Neural cell (in vitro differentiated cells): Measurements from ENCODE around the gene RAB22A. TPM values are rescaled to one million over a fixed set of nuclear protein-coding genes. Genes with fewer than 3 reads are reported as not detected.

ENCODE experiments used
- H2AFZ ChIP-seq: fragments of 200-600, 300-800 bp; sonication (generic), shearing (Covaris generic); 2 replicates; pipeline ENCODE4 v1.6.0; 2014; ENCODE audit warnings: low read depth, mild to moderate bottlenecking, antibody characterized with exemption, low read length, moderate library complexity
- H3F3A ChIP-seq: fragments of 200-600 bp; shearing (Covaris generic); 2 replicates; pipeline ENCODE4 v1.6.1; 2016; ENCODE audit warnings: mild to moderate bottlenecking, moderate library complexity, mixed read lengths, antibody characterized with exemption, low read length; ENCODE audit not compliant: insufficient read depth, poor library complexity, severe bottlenecking
- H3K27ac ChIP-seq: fragments of 200-600, 300-800 bp; sonication (generic), shearing (Covaris generic); 2 replicates; pipeline ENCODE4 v1.5.1; 2014; ENCODE audit warnings: mild to moderate bottlenecking, low read length, moderate library complexity
- H3K27me3 ChIP-seq: fragments of 300-800, 200-600 bp; sonication (generic), shearing (Covaris generic); 2 replicates; pipeline ENCODE4 v1.6.0; 2014; ENCODE audit warnings: mild to moderate bottlenecking, low read depth, low read length, moderate library complexity; ENCODE audit not compliant: insufficient read depth
- H3K36me3 ChIP-seq: fragments of 300-800, 200-600 bp; sonication (generic), shearing (Covaris generic); 2 replicates; pipeline ENCODE4 v1.5.1; 2014; ENCODE audit warnings: mild to moderate bottlenecking, antibody characterized with exemption, low read length, moderate library complexity; ENCODE audit not compliant: insufficient read depth
- H3K4me2 ChIP-seq: fragments of 300-800, 200-600 bp; sonication (generic), shearing (Covaris generic); 2 replicates; pipeline ENCODE4 v1.6.0; 2014; ENCODE audit warnings: mild to moderate bottlenecking, low read length
- H3K4me3 ChIP-seq: fragments of 300-800, 200-600 bp; sonication (generic), shearing (Covaris generic); 2 replicates; pipeline ENCODE4 v1.5.1; 2014; ENCODE audit warnings: mild to moderate bottlenecking, low read length, moderate library complexity
- H3K79me2 ChIP-seq: fragments of 200-600 bp; shearing (Covaris generic); replicated peaks from 2 replicates; pipeline ENCODE4 v1.6.0; 2014; ENCODE audit warnings: mild to moderate bottlenecking, low read length, moderate library complexity; ENCODE audit not compliant: insufficient read depth
- H3K9ac ChIP-seq: fragments of 300-800, 200-600 bp; sonication (generic), shearing (Covaris generic); 2 replicates; pipeline ENCODE4 v1.6.1; 2016; ENCODE audit warnings: mild to moderate bottlenecking, low read length, mixed read lengths
- H3K9me2 ChIP-seq: fragments of 200-600 bp; shearing (Covaris generic); 2 replicates; pipeline ENCODE4 v1.6.1; 2016; ENCODE audit warnings: mild to moderate bottlenecking, low read length, mixed read lengths; ENCODE audit not compliant: insufficient read depth
- H3K9me3 ChIP-seq: fragments of 200-600, 300-800 bp; sonication (generic), shearing (Covaris generic); 2 replicates; pipeline ENCODE4 v1.6.1; 2016; ENCODE audit warnings: mild to moderate bottlenecking, mixed run types, low read length, moderate library complexity, mixed read lengths
- H4K20me1 ChIP-seq: fragments of 200-600 bp; shearing (Covaris generic); 2 replicates; pipeline ENCODE4 v1.6.1; 2016; ENCODE audit warnings: mild to moderate bottlenecking, mixed run types; ENCODE audit not compliant: insufficient read depth
- CTCF ChIP-seq: fragments of 450-650 bp; IDR thresholded peaks from 2 replicates; pipeline ENCODE4 v1.5.1; 2014; ENCODE audit warnings: antibody characterized with exemption, mild to moderate bottlenecking, moderate library complexity; ENCODE audit not compliant: poor library complexity, severe bottlenecking
- EP300 ChIP-seq: fragments of 450-650 bp; conservative IDR thresholded peaks from 2 replicates; pipeline ENCODE4 v1.6.1; 2014; ENCODE audit warnings: antibody characterized with exemption, mild to moderate bottlenecking, moderate library complexity; ENCODE audit not compliant: poor library complexity, severe bottlenecking
- EZH2 ChIP-seq: fragments of 200-600, 300-800 bp; shearing (Covaris generic), sonication (generic); IDR thresholded peaks from 2 replicates; pipeline ENCODE4 v1.6.1; 2014; ENCODE audit warnings: antibody characterized with exemption, low read length, borderline replicate concordance, mild to moderate bottlenecking; ENCODE audit not compliant: insufficient read depth, poor library complexity, severe bottlenecking
- MXI1 ChIP-seq: fragments of 450-650 bp; conservative IDR thresholded peaks from 2 replicates; pipeline ENCODE4 v1.6.1; 2014; ENCODE audit warnings: antibody characterized with exemption, mild to moderate bottlenecking; ENCODE audit not compliant: poor library complexity, severe bottlenecking
- POLR2AphosphoS5 ChIP-seq: IDR thresholded peaks from 2 replicates; pipeline ENCODE4 v1.6.1; 2012
- RAD21 ChIP-seq: fragments of 450-650 bp; conservative IDR thresholded peaks from 2 replicates; pipeline ENCODE4 v1.6.1; 2014; ENCODE audit warnings: antibody characterized with exemption, mild to moderate bottlenecking, moderate library complexity
- REST ChIP-seq: IDR thresholded peaks from 2 replicates; pipeline ENCODE4 v1.6.1; 2012; ENCODE audit warnings: borderline replicate concordance
- SMC3 ChIP-seq: fragments of 450-650 bp; conservative IDR thresholded peaks from 2 replicates; pipeline ENCODE4 v1.6.1; 2014; ENCODE audit warnings: antibody characterized with exemption, mild to moderate bottlenecking, moderate library complexity; ENCODE audit not compliant: poor library complexity
- TAF1 ChIP-seq: IDR thresholded peaks from 2 replicates; pipeline ENCODE4 v1.6.1; 2012; ENCODE audit warnings: low read depth
- polyA plus RNA-seq: library from polyadenylated mRNA; depleted of rRNA; stranded (reverse); fragments of >200 nt; gene quantifications from 2 replicates; pipeline ENCODE4 v1.2.3, GENCODE V29; 2014

Gene RAB22A
- polyA plus RNA-seq, 1 donor from 2014 or later: 15.7 TPM

DNA sequence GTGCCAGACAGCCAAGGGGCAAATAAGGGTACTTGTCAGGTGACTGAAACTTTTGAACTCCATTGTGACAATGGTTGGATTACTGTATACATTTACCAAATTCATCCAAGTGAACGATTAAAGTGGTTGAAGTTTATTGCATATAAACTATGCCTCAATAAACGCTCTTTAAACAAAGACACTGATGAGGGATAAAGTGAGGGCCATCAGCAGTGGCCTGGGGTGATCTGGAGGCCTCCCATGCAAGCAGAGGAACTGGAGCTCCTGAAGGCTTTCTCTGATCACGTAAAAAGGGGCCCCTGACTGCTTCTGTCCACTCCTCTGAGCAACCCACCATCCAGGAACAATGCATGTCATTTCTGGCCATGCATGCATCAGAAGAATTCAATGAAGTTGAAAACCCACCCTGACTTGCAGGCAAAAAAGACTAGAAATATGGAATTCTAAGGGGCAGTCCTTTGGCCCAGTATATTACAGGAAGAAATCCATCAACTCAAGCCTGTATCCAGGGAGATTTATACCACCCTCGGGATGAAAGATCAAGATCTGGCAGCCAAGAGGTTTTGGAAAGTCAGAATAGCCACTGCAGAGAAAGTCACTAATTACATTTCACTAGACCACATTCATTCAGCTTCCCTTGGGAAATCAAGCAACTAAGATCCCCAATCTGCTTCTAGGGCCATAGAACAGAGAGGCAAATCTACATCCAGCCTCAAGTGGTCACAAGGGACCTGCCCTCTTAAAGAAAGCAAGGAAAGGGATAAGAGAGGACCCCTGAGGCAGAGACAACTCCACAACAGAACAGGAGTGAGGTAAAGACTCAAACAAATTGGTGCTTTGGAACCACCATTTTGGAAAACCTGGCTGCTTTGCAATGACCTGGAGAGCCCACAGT is 31.7 kb upstream of the RAB22A start:
- Histone ChIP-seq H4K20me1 (no peaks in the 10 kb centered on the region), H3K4me2 (no peak overlapping the region), H2AFZ (no peak overlapping the region), H3K9ac (no peak overlapping the region), H3K27ac (no peak overlapping the region), H3K4me3 (no peak overlapping the region), H3K9me3 (no peaks in the 10 kb centered on the region), H3K27me3 (no peaks in the 10 kb centered on the region), H3K36me3 (no peaks in the 10 kb centered on the region), H3F3A (no peaks in the 10 kb centered on the region), H3K79me2 (no peaks in the 10 kb centered on the region), H3K9me2 (no peaks in the 10 kb centered on the region)
- TF ChIP-seq MXI1: no peak
- TF ChIP-seq SMC3: no peak
- no peak for TF ChIP-seq POLR2AphosphoS5
- no peak for TF ChIP-seq EZH2
- no peak for TF ChIP-seq TAF1
- TF ChIP-seq RAD21: no peak
- no peak for TF ChIP-seq EP300
- TF ChIP-seq CTCF: no peak
- TF ChIP-seq REST: no peak

DNA sequence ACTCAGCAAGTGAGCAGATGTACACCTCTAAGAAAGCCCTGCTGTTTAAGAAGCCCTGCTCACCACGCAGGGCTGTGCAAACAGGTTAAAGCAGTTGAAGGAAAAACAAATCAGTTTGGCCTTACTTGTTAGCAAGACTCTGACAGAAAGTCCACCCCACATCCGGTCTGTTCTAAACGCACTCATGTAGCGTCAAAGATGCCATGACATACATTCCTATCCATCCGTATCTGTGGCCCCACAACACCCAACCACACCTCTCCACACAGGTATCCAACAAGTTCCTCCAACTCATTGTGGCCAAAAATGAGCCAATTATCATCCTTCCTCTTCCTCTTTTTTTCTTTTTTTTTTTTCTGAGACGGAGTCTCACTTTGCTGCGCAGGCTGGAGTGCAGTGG is 22.8 kb upstream of the RAB22A start:
- Histone ChIP-seq H3K4me2 (no peak overlapping the region), H3K36me3 (no peaks in the 10 kb centered on the region)

More for the DNA sequence above, 22.8 kb upstream of the RAB22A start:
- no peaks in the 10 kb centered on the region for H4K20me1 ChIP-seq
- no peak overlapping the region for H3K27ac ChIP-seq
- TF ChIP-seq RAD21 (no peak), REST (no peak), SMC3 (no peak), MXI1 (no peak), EP300 (no peak), POLR2AphosphoS5 (no peak), EZH2 (no peak), CTCF (no peak), TAF1 (no peak)
- no peaks in the 10 kb centered on the region for H3K9me3 ChIP-seq
- H3F3A ChIP-seq: no peaks in the 10 kb centered on the region
- H2AFZ ChIP-seq: no peak overlapping the region
- no peak overlapping the region for H3K9ac ChIP-seq
- H3K27me3 ChIP-seq: no peaks in the 10 kb centered on the region
- H3K79me2 ChIP-seq: no peaks in the 10 kb centered on the region
- no peaks in the 10 kb centered on the region for H3K9me2 ChIP-seq
- no peak overlapping the region for H3K4me3 ChIP-seq
